Gastrocnemius medialis (tissue), 4 donors: ENCODE results near the gene DAB2IP. TPM values are rescaled to one million over a fixed set of nuclear protein-coding genes. Genes with fewer than 3 reads are reported as not detected.

Experiments
- ATAC-seq, 2 donors: fragments of 150-250 bp; one replicate each; pipeline ENCODE4 v1.9.1; 2016
- DNase-seq, 2 donors: peaks; one replicate each; pipeline ENCODE4 v3.0.0-alpha.2; 2019
- H3K27ac ChIP-seq, 4 donors: fragments of 200-600 bp; sonication (generic); 1 replicate in 1 of 4; 2 replicates in 3 of 4; pipeline ENCODE4 v1.5.1; 2016 to 2018; ENCODE audit warnings: mild to moderate bottlenecking in 2 of 4, moderate library complexity in 1 of 4
- H3K27me3 ChIP-seq, 3 donors: fragments of 200-600 bp; sonication (generic) in 2 of 3; 1 replicate in 1 of 3; 2 replicates in 2 of 3; pipeline versions ENCODE4 v1.5.1 to v1.6.0; 2016 to 2019; ENCODE audit warnings: mild to moderate bottlenecking in 1 of 3, moderate library complexity in 1 of 3
- H3K36me3 ChIP-seq, 2 donors: fragments of 200-600 bp; sonication (generic) in 1 of 2; one replicate each; pipeline ENCODE4 v1.5.1; 2017 to 2018
- H3K4me1 ChIP-seq, 2 donors: fragments of 200-600 bp; sonication (generic) in 1 of 2; one replicate each; pipeline ENCODE4 v1.5.1; 2016 to 2017; ENCODE audit warnings: mild to moderate bottlenecking in 2 of 2
- H3K4me3 ChIP-seq, 4 donors: fragments of 200-600 bp; sonication (generic) in 3 of 4; 1 replicate in 1 of 4; 2 replicates in 3 of 4; pipeline ENCODE4 v1.5.1; 2016 to 2019; ENCODE audit warnings: mild to moderate bottlenecking in 2 of 4
- H3K9me3 ChIP-seq, 3 donors: fragments of 200-600 bp; sonication (generic) in 2 of 3; 1 replicate in 1 of 3; 2 replicates in 2 of 3; pipeline ENCODE4 v1.5.1; 2016 to 2019
- CTCF ChIP-seq, 5 experiments: fragments of 450-650 bp in 3 of 5; fragments of 200-600 bp in 2 of 5; sonication (generic) in 2 of 5; IDR thresholded peaks in 4 of 5; conservative IDR thresholded peaks in 1 of 5; 1 replicate in 4 of 5; 2 replicates in 1 of 5; pipeline ENCODE4 v1.5.1; 2016 to 2019; ENCODE audit warnings: antibody characterized with exemption in 5 of 5, mild to moderate bottlenecking in 3 of 5, moderate library complexity in 3 of 5
- POLR2A ChIP-seq, 2 donors: fragments of 450-650 bp; IDR thresholded peaks; one replicate each; pipeline ENCODE4 v1.6.1; 2017; ENCODE audit warnings: antibody characterized with exemption in 2 of 2, mild to moderate bottlenecking in 2 of 2, moderate library complexity in 2 of 2
- in situ Hi-C, 4 donors: fragments of 200-750 bp; cut with MboI; loops; one replicate each; pipeline versions ENCODE4 v1.15.0 to v1.8.0; 2017; ENCODE audit warnings: low sequenced_read_pairs in 4 of 4
- intact Hi-C: fragments of 100-400 bp; cut with DNase I; formaldehyde crosslinking; loops from one replicate; pipeline ENCODE4 v1.15.1; 2023; ENCODE audit warnings: low total_unique reads
- total RNA-seq, 4 donors: library from RNA; depleted of rRNA; stranded (reverse); fragments of >200 nt; gene quantifications; one replicate each; pipeline versions ENCODE4 v1.1.0 to v1.2.3, GENCODE V29; 2016

The DAB2IP gene
- total RNA-seq, 4 donors from 2014 or later, result 22.7 to 68.2 (median 37.4) TPM

DNA sequence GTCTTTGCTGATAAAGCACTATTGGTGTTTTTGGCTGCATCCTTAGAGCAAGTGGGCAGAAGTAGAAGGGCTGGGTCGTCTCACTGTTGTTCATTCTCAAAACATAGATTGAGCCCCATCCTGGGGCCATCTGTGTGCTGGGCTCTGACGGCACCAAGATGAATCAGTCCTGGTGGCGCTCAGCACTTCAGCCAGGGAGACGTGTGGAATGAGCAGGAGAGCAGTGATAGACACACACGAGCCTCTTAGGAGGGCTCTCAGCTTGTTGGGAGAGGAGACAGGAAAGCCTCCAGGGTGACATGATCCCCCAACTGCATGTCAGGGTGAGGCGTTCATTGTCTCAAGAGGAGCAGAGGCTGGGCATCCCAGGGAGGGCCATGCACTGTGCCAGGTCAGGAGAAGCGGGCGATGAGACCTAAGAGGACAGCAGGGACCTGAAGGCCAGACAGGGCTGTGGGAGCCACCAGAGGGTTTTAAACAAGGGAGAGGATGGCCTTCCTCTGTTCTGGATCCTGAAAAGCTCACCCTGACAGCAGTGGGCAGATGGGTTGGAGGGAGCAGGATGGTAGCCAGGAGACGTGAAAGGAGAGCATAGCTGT is 115.8 kb downstream of the DAB2IP start:
- in situ Hi-C loops, result no loop called here
- DNase-seq, result no peak
- intact Hi-C loops, result no loop called here
- Histone ChIP-seq H3K4me3 (no peak overlapping the region), H3K27ac (peak overlapping the region in 1 of 4 donors; percentile 71), H3K4me1 (peaks cover 22 to 27% of the 10 kb centered on the region in 2 donors), H3K9me3 (no peaks in the 10 kb centered on the region), H3K36me3 (peaks cover 0 to 58% of the 10 kb centered on the region in 2 donors), H3K27me3 (no peaks in the 10 kb centered on the region)
- ATAC-seq, result no peak
- TF ChIP-seq POLR2A (IDR thresholded peaks at IDR 0.05) (no peak), CTCF (IDR thresholded peaks at IDR 0.05 in 4 of 5, conservative IDR thresholded peaks at IDR 0.05 in 1 of 5) (no peak)

DNA sequence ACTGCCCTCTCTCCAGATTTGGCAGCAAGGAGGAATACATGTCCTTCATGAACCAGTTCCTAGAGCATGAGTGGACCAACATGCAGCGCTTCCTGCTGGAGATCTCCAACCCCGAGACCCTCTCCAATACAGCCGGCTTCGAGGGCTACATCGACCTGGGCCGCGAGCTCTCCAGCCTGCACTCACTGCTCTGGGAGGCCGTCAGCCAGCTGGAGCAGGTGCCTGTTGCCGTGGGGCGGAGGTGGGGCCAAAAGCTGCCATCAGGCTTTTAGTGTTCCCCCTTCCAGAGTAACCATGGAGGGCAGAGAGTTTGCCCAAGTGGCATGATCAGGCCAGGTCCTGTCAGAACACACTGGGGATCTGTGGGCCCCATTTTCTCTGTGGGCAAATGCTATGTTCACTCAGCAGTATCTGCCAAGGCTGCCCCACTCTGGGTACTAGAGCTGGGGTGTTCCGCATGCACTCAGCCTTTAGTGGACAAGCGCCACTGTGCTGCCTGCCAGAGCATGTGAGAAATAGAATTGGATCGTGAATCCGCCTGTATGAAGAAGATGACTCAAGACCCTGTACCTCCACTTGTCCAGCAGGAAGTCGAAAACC is 117.1 kb downstream of the DAB2IP start:
- DNase-seq (no peak), ATAC-seq (no peak)
- H3K36me3 ChIP-seq, result peaks cover 0 to 49% of the 10 kb centered on the region in 2 donors
- no peaks in the 10 kb centered on the region for H3K27me3 ChIP-seq
- peak overlapping the region in 1 of 4 donors; percentile 11 for H3K27ac ChIP-seq
- H3K9me3 ChIP-seq, result no peaks in the 10 kb centered on the region
- H3K4me3 ChIP-seq, result no peak overlapping the region
- TF ChIP-seq POLR2A (IDR thresholded peaks at IDR 0.05), result no peak
- no peak for TF ChIP-seq CTCF (IDR thresholded peaks at IDR 0.05 in 4 of 5, conservative IDR thresholded peaks at IDR 0.05 in 1 of 5)
- peaks cover 33 to 37% of the 10 kb centered on the region in 2 donors for H3K4me1 ChIP-seq
- in situ Hi-C loops, result no loop called here
- intact Hi-C loops, result no loop called here

DNA sequence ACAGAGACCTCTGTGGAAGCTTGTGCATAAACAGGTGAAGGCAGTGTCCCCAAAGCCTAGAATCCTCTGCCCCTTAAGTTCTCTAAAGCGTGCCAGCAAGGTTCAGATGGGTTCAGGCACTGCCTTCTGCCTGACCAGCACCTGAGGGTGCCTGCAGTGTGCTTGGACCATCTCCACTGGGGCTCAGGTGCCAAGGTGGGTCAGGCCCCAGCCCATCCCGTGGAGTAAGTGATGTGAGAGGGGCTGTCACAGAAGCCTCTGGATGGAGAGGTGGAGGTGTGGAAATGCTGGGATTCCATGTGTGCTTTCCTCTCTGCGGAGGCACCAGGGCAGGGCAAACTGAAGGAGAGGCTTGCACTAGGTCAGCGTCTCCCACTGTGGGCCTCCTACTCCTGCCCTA is 118.5 kb downstream of the DAB2IP start:
- Histone ChIP-seq H3K27ac (peak overlapping the region in 1 of 4 donors; percentile 11), H3K4me3 (no peak overlapping the region), H3K9me3 (no peaks in the 10 kb centered on the region), H3K4me1 (peaks cover 38 to 40% of the 10 kb centered on the region in 2 donors), H3K36me3 (peaks cover 0 to 45% of the 10 kb centered on the region in 2 donors), H3K27me3 (no peaks in the 10 kb centered on the region)
- ATAC-seq (no peak), DNase-seq (no peak)
- in situ Hi-C loops (no loop called here), intact Hi-C loops (loop anchor here (10.0 kb wide), 1 partner anchor 215 kb away; no protein-coding TSS in a partner anchor)
- TF ChIP-seq POLR2A (IDR thresholded peaks at IDR 0.05) (no peak), CTCF (IDR thresholded peaks at IDR 0.05 in 4 of 5, conservative IDR thresholded peaks at IDR 0.05 in 1 of 5) (no peak)

GRCh38 chr9:121770415-121771273 is 119.2 kb downstream of the DAB2IP start:
- intact Hi-C loops (loop anchor here (1.0 to 10.0 kb wide), 2 partner anchors 83 to 214 kb away; no protein-coding TSS in a partner anchor), in situ Hi-C loops (no loop called here)
- H3K4me1 ChIP-seq, result peaks cover 31 to 34% of the 10 kb centered on the region in 2 donors
- H3K27ac ChIP-seq, result peak overlapping the region; percentile 80 to 88 (median 85)
- TF ChIP-seq CTCF (IDR thresholded peaks at IDR 0.05 in 4 of 5, conservative IDR thresholded peaks at IDR 0.05 in 1 of 5) (no peak), POLR2A (IDR thresholded peaks at IDR 0.05) (no peak)
- H3K9me3 ChIP-seq, result no peaks in the 10 kb centered on the region
- H3K36me3 ChIP-seq, result peaks cover 0 to 51% of the 10 kb centered on the region in 2 donors
- H3K27me3 ChIP-seq, result no peaks in the 10 kb centered on the region
- DNase-seq (no peak), ATAC-seq (no peak)
- no peak overlapping the region for H3K4me3 ChIP-seq
